Muscle of leg (tissue), 11 donors: ENCODE data around the gene MS4A15. TPM values are rescaled to one million over a fixed set of nuclear protein-coding genes. Genes with fewer than 3 reads are reported as not detected.

Experiments used
- DNase-seq: peaks from one replicate; pipeline ENCODE4 v3.0.0; 2013
- H3K27ac ChIP-seq: one replicate; pipeline ENCODE4 v1.5.1; 2013; ENCODE audit warnings: mild to moderate bottlenecking, low read length, control low read depth
- H3K27me3 ChIP-seq: one replicate; pipeline ENCODE4 v1.6.1; 2013; ENCODE audit warnings: low read length; ENCODE audit not compliant: control insufficient read depth, insufficient read depth
- H3K36me3 ChIP-seq: one replicate; pipeline ENCODE4 v1.6.1; 2013; ENCODE audit warnings: low read length; ENCODE audit not compliant: control insufficient read depth, insufficient read depth
- H3K4me1 ChIP-seq: one replicate; pipeline ENCODE4 v1.6.1; 2013; ENCODE audit warnings: low read length; ENCODE audit not compliant: control insufficient read depth, insufficient read depth
- H3K4me3 ChIP-seq: one replicate; pipeline ENCODE4 v1.5.1; 2013; ENCODE audit warnings: low read length, control low read depth
- H3K9me3 ChIP-seq: replicated peaks from 2 replicates; pipeline ENCODE4 v1.6.1; 2013; ENCODE audit warnings: low read depth, low read length; ENCODE audit not compliant: control insufficient read depth
- WGBS: methylation state at CpG from one replicate; pipeline ENCODE4 v1.1.5; 2013; ENCODE audit warnings: missing lambda C conversion rate; ENCODE audit not compliant: insufficient coverage; 5-methylcytosine and 5-hydroxymethylcytosine counted together
- polyA plus RNA-seq, 8 donors: library from polyadenylated mRNA; unstranded; fragments of 120-200 nt; gene quantifications; one replicate each; pipeline versions ENCODE4 v1.2.1 to v1.2.3, GENCODE V29; 2013; ENCODE audit warnings: inconsistent platforms in 1 of 8, low replicate concordance in 1 of 8; ENCODE audit not compliant: insufficient read length in 8 of 8, insufficient read depth in 1 of 8
- total RNA-seq: library from RNA; stranded (reverse); fragments of 120-200 nt; gene quantifications from one replicate; pipeline ENCODE4 v1.2.4, GENCODE V29; 2013

Gene MS4A15
- total and polyA plus RNA-seq, 9 donors: 0.23 TPM; not detected in 8

- H3K4me1 ChIP-seq: no peaks in the 10 kb centered on the region
- DNase-seq: no peak
- no peaks in the 10 kb centered on the region for H3K9me3 ChIP-seq
- 84% methylated on average over 10 of the region's 17 CpGs for WGBS
- H3K36me3 ChIP-seq: no peaks in the 10 kb centered on the region
- no peak overlapping the region for H3K27ac ChIP-seq
- peaks cover 10% of the 10 kb centered on the region for H3K27me3 ChIP-seq
- H3K4me3 ChIP-seq: no peak overlapping the region
Observed at GRCh38 chr11:60797846-60798630, 41.4 kb downstream of the MS4A15 start.

GRCh38 chr11:60798631-60799030 is 42.0 kb downstream of the MS4A15 start:
- Histone ChIP-seq H3K27ac (no peak overlapping the region), H3K27me3 (peaks cover 10% of the 10 kb centered on the region), H3K9me3 (no peaks in the 10 kb centered on the region), H3K4me3 (no peak overlapping the region), H3K36me3 (no peaks in the 10 kb centered on the region), H3K4me1 (no peaks in the 10 kb centered on the region)
- 90% methylated on average over 2 of the region's 3 CpGs for WGBS
- DNase-seq: no peak

GRCh38 chr11:60801194-60801593 is 44.5 kb downstream of the MS4A15 start:
- 86% methylated on average over 6 of the region's 10 CpGs for WGBS
- DNase-seq: no peak

DNA sequence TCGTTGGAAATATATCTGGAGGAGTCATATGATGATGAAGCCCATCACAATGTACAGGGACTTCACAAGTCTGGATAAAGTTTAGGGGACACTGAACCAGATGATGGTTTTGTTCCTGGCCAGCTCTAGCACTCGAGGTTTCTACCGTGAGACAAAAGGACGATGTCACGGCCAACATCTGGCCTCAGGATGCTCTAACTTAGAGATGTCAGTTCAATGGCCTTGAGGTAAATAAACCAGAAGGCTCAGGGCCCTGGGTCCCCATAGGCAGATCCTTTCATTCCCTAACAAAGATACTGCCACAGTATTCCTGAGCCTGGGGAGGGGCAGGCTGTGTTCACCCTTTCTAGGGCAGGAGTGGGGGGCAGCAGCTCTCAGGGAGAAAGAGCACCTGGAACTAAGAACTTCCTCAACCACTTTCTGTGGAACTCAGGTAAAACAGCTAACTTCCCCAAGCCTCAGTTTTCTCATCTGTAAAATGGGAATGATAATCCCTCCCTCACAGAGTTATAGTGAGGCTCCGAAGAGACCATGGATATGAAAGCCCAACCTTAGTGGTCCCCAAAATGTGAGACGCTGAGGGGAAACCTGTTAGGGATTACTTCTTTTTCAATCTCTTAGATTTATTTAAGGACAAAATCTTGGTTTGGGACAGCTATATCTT is 46.7 kb downstream of the MS4A15 start:
- Histone ChIP-seq H3K9me3 (no peaks in the 10 kb centered on the region), H3K36me3 (no peaks in the 10 kb centered on the region), H3K4me1 (no peaks in the 10 kb centered on the region), H3K4me3 (no peak overlapping the region), H3K27ac (no peak overlapping the region), H3K27me3 (peaks cover 8% of the 10 kb centered on the region)
- WGBS: 37% methylated on average over 3 of the region's 7 CpGs
- no peak for DNase-seq

More at GRCh38 chr11:60801194-60801593, 44.5 kb downstream of the MS4A15 start:
- Histone ChIP-seq H3K9me3 (no peaks in the 10 kb centered on the region), H3K36me3 (no peaks in the 10 kb centered on the region), H3K27me3 (peaks cover 10% of the 10 kb centered on the region), H3K4me1 (no peaks in the 10 kb centered on the region), H3K27ac (no peak overlapping the region), H3K4me3 (no peak overlapping the region)

DNA sequence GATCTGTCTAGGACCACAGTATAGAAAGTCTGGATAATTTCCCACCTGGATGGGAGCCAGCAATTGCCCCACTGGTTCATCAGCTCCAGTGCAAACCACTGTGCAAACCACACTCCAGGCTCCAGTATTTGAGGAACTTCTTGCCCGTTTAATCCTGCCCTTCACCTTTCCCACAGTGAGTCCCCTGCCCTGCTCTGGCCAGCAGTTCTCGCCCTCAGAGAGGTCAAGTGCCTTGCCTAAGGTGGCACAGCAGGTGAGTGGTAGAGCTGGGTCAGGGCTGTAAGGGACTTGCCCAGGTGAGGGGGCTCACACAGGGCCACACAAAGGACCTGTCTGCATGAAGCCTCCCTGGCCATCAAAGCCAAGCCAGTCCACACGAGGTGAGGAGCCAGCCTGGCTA is 52.6 kb downstream of the MS4A15 start:
- Histone ChIP-seq H3K4me1 (peaks cover 3% of the 10 kb centered on the region), H3K4me3 (no peak overlapping the region), H3K36me3 (no peaks in the 10 kb centered on the region), H3K27me3 (no peaks in the 10 kb centered on the region), H3K27ac (no peak overlapping the region), H3K9me3 (no peaks in the 10 kb centered on the region)
- WGBS: 43% methylated on average over 1 of the region's 3 CpGs
- no peak for DNase-seq

DNA sequence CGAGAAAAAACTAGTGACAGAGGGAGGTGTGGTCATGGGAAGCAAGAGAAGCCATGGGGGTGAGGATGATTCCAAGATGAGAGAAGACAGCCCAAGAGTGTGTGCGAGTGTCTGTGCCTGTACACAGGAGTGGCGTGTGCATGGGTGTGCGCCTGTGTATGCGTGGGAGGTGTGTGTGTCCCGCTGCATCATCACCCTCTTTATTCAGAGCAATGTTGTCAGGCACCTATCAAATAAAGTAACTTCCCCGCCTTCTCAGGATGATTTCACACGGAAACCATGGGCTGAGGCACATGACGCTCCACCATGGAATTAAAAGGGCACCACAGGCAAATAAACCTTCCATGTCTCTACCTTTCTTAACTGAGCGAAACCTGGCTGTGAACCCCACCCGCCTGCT is 53.0 kb downstream of the MS4A15 start:
- Histone ChIP-seq H3K9me3 (no peaks in the 10 kb centered on the region), H3K4me3 (no peak overlapping the region), H3K36me3 (no peaks in the 10 kb centered on the region), H3K27me3 (no peaks in the 10 kb centered on the region), H3K27ac (no peak overlapping the region), H3K4me1 (peaks cover 3% of the 10 kb centered on the region)
- WGBS: 88% methylated on average over 10 of the region's 11 CpGs
- DNase-seq: no peak

- no peak for DNase-seq
- Histone ChIP-seq H3K9me3 (no peaks in the 10 kb centered on the region), H3K4me3 (no peak overlapping the region), H3K4me1 (peaks cover 3% of the 10 kb centered on the region), H3K27ac (peak overlapping the region; percentile 29), H3K36me3 (no peaks in the 10 kb centered on the region), H3K27me3 (no peaks in the 10 kb centered on the region)
- 86% methylated on average over 4 of the region's 4 CpGs for WGBS
Observed at GRCh38 chr11:60810151-60810550, 53.5 kb downstream of the MS4A15 start.

- H3K27ac ChIP-seq: peak overlapping the region; percentile 29
- H3K4me1 ChIP-seq: peaks cover 3% of the 10 kb centered on the region
- H3K36me3 ChIP-seq: no peaks in the 10 kb centered on the region
- H3K27me3 ChIP-seq: no peaks in the 10 kb centered on the region
- WGBS: 36% methylated on average over 7 of the region's 8 CpGs
- DNase-seq: no peak
- H3K4me3 ChIP-seq: no peak overlapping the region
- no peaks in the 10 kb centered on the region for H3K9me3 ChIP-seq
Observed at GRCh38 chr11:60810569-60810968, 53.9 kb downstream of the MS4A15 start.

GRCh38 chr11:60813324-60813723 is 56.7 kb downstream of the MS4A15 start:
- DNase-seq: no peak
- Histone ChIP-seq H3K4me3 (no peak overlapping the region), H3K4me1 (peaks cover 3% of the 10 kb centered on the region), H3K36me3 (no peaks in the 10 kb centered on the region), H3K27me3 (no peaks in the 10 kb centered on the region), H3K9me3 (peaks cover 12% of the 10 kb centered on the region), H3K27ac (no peak overlapping the region)
- 100% methylated on average over 1 of the region's 1 CpG for WGBS

DNA sequence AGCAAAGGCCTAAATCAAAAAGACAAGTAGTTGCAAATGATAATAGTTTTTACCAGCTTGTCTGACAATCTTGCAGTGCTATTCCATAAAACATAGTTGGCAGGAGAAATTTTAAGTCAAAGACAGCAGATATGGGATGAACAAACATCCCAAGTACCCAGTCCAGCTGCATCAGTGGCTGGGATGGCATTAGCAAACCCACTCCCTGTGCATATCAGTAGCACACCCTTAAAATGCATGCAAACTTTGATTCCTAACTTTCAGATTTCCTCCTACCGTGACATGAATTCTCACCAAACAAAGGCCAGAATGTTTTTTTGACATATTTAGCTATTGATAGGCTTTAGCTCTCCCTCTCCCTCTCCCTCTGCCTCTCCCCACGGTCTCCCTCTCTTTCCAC is 57.4 kb downstream of the MS4A15 start:
- H3K4me3 ChIP-seq: no peak overlapping the region
- peaks cover 3% of the 10 kb centered on the region for H3K4me1 ChIP-seq
- H3K27me3 ChIP-seq: no peaks in the 10 kb centered on the region
- H3K9me3 ChIP-seq: peaks cover 12% of the 10 kb centered on the region
- H3K36me3 ChIP-seq: no peaks in the 10 kb centered on the region
- 100% methylated on average over 1 of the region's 2 CpGs for WGBS
- no peak overlapping the region for H3K27ac ChIP-seq
- DNase-seq: no peak
